Hepatocyte (in vitro differentiated cells): ENCODE results near the gene PTPRT.

Experiments used
- EZH2phosphoT487 ChIP-seq: fragments of 200-600 bp; sonication (generic); IDR thresholded peaks from one replicate; pipeline ENCODE4 v1.6.1; 2018; ENCODE audit warnings: antibody characterized with exemption, mild to moderate bottlenecking, low read depth, moderate library complexity; ENCODE audit not compliant: unreplicated experiment, severe bottlenecking
- TF ChIP-seq, protein P1 (sequence below): fragments of 200-600 bp; sonication (generic); IDR thresholded peaks from 2 replicates; pipeline ENCODE4 v1.5.1; 2016; ENCODE audit warnings: antibody characterized with exemption, mild to moderate bottlenecking; ENCODE audit not compliant: poor library complexity

- TF ChIP-seq, protein P1, sequence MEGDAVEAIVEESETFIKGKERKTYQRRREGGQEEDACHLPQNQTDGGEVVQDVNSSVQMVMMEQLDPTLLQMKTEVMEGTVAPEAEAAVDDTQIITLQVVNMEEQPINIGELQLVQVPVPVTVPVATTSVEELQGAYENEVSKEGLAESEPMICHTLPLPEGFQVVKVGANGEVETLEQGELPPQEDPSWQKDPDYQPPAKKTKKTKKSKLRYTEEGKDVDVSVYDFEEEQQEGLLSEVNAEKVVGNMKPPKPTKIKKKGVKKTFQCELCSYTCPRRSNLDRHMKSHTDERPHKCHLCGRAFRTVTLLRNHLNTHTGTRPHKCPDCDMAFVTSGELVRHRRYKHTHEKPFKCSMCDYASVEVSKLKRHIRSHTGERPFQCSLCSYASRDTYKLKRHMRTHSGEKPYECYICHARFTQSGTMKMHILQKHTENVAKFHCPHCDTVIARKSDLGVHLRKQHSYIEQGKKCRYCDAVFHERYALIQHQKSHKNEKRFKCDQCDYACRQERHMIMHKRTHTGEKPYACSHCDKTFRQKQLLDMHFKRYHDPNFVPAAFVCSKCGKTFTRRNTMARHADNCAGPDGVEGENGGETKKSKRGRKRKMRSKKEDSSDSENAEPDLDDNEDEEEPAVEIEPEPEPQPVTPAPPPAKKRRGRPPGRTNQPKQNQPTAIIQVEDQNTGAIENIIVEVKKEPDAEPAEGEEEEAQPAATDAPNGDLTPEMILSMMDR: no peak
- no peak for TF ChIP-seq EZH2phosphoT487
Observed at GRCh38 chr20:43003318-43003944, 186.3 kb downstream of the PTPRT start.
